H1 (cell line): Measurements from ENCODE around the gene DSP.

Source experiments
- ATF2 ChIP-seq: IDR thresholded peaks from 2 replicates; pipeline ENCODE4 v1.6.1; 2012; ENCODE audit warnings: low read length, inconsistent platforms
- CTCF ChIP-seq, 3 experiments: IDR thresholded peaks; 1 replicate in 2 of 3; 2 replicates in 1 of 3; pipeline versions ENCODE4 v1.5.1 to v1.6.1; 2011; ENCODE audit warnings: low read length in 3 of 3, mild to moderate bottlenecking in 3 of 3, inconsistent platforms in 2 of 3, low read depth in 1 of 3, moderate library complexity in 1 of 3; ENCODE audit not compliant: insufficient read depth in 1 of 3; ENCODE audit errors: control extremely low read depth in 1 of 3
- EP300 ChIP-seq, 2 experiments: IDR thresholded peaks; 1 replicate in 1 of 2; 2 replicates in 1 of 2; pipeline ENCODE4 v1.6.1; 2011 to 2012; ENCODE audit warnings: low read depth in 2 of 2, low read length in 2 of 2, mild to moderate bottlenecking in 2 of 2, borderline replicate concordance in 1 of 2, inconsistent platforms in 1 of 2, moderate library complexity in 1 of 2
- HDAC6 ChIP-seq: IDR thresholded peaks from one replicate; pipeline ENCODE4 v1.7.1; 2012; ENCODE audit warnings: low read depth, mild to moderate bottlenecking, inconsistent platforms, low read length, moderate library complexity
- JUN ChIP-seq: IDR thresholded peaks from 2 replicates; pipeline ENCODE4 v1.6.1; 2011; ENCODE audit warnings: low read depth, mild to moderate bottlenecking, improper control_type of control experiment, low read length
- MAX ChIP-seq: IDR thresholded peaks from 2 replicates; pipeline ENCODE4 v1.6.1; 2012; ENCODE audit warnings: inconsistent platforms
- POLR2A ChIP-seq, 2 experiments: IDR thresholded peaks; 1 replicate in 1 of 2; 2 replicates in 1 of 2; pipeline ENCODE4 v1.6.1; 2011; ENCODE audit warnings: low read depth in 2 of 2, low read length in 2 of 2, mild to moderate bottlenecking in 2 of 2; ENCODE audit errors: control extremely low read depth in 1 of 2
- SIN3A ChIP-seq, 2 experiments: IDR thresholded peaks in 1 of 2; conservative IDR thresholded peaks in 1 of 2; 2 replicates each; pipeline ENCODE4 v1.6.1; 2011 to 2012; ENCODE audit warnings: low read length in 2 of 2, improper control_type of control experiment in 1 of 2, low read depth in 1 of 2, mild to moderate bottlenecking in 1 of 2
- SP1 ChIP-seq: IDR thresholded peaks from 2 replicates; pipeline ENCODE4 v1.6.1; 2011; ENCODE audit warnings: low read depth, low read length
- SP4 ChIP-seq: IDR thresholded peaks from 2 replicates; pipeline ENCODE4 v1.6.1; 2012; ENCODE audit warnings: low read length, inconsistent platforms
- TAF7 ChIP-seq: optimal IDR thresholded peaks from 2 replicates; pipeline ENCODE3; 2011; ENCODE audit warnings: low read depth, mild to moderate bottlenecking, inconsistent platforms, low read length, moderate library complexity, borderline replicate concordance
- ZNF274 ChIP-seq: IDR thresholded peaks from 2 replicates; pipeline ENCODE4 v1.7.0; 2012; ENCODE audit warnings: low read length, borderline replicate concordance; ENCODE audit errors: extremely low read depth

GRCh38 chr6:7589221-7589620 is 47.8 kb downstream of the DSP start:
- TF ChIP-seq SIN3A (conservative IDR thresholded peaks at IDR 0.05 in 1 of 2, IDR thresholded peaks at IDR 0.05 in 1 of 2; ENCODE audit: low read depth in 1 of 2, low read length in 2 of 2) (no peak), JUN (no peak), SP1 (no peak), CTCF (IDR thresholded peaks at IDR 0.05; ENCODE audit: control extremely low read depth in 1 of 3, insufficient read depth in 1 of 3, low read depth in 1 of 3, low read length in 3 of 3) (no peak), TAF7 (no peak), POLR2A (IDR thresholded peaks at IDR 0.05; ENCODE audit: control extremely low read depth in 1 of 2, low read depth in 2 of 2, low read length in 2 of 2) (no peak), ATF2 (no peak), SP4 (no peak), ZNF274 (no peak), MAX (no peak), HDAC6 (no peak), EP300 (IDR thresholded peaks at IDR 0.05; ENCODE audit: borderline replicate concordance in 1 of 2, low read depth in 2 of 2, low read length in 2 of 2) (no peak)
